OCI-LY7 (cell line): ENCODE results near the gene FOXL3. TPM values are rescaled to one million over a fixed set of nuclear protein-coding genes. Genes with fewer than 3 reads are reported as not detected.

ENCODE experiments used
- BruUV-seq: library from RNA; stranded (reverse); fragments of 400-500 nt; replicated peaks from 2 replicates; lab custom pipeline; 2021; lab: Mats Ljungman, UMichigan
- CTCF ChIA-PET: fragments of 300-600 bp; sonication (Branson Sonifier 250); formaldehyde crosslinking; loops from one replicate; lab custom pipeline; 2022; ENCODE audit warnings: antibody characterized with exemption; ENCODE audit not compliant: unreplicated experiment; lab: Charles Lee
- POLR2A ChIA-PET: fragments of 300-600 bp; sonication (Branson Sonifier 250); formaldehyde crosslinking; loops from one replicate; lab custom pipeline; 2022; ENCODE audit warnings: antibody characterized with exemption; lab: Charles Lee
- DNase-seq: peaks from one replicate; pipeline ENCODE4 v3.0.0-alpha.2; 2015; ENCODE audit warnings: low spot score
- H2AFZ ChIP-seq: fragments of 200-600 bp; sonication (generic), shearing (Covaris generic); 2 replicates; pipeline ENCODE4 v1.6.1; 2014; ENCODE audit warnings: mild to moderate bottlenecking, antibody characterized with exemption, low read length, moderate library complexity
- H3K27ac ChIP-seq: fragments of 200-600 bp; sonication (generic); 2 replicates; pipeline ENCODE4 v1.5.1; 2014; ENCODE audit warnings: mixed run types, low read depth, mild to moderate bottlenecking, moderate library complexity, low read length, inconsistent platforms; ENCODE audit not compliant: poor library complexity, severe bottlenecking
- H3K36me3 ChIP-seq: fragments of 200-600 bp; sonication (generic); 2 replicates; pipeline ENCODE4 v1.6.1; 2014; ENCODE audit warnings: mild to moderate bottlenecking, antibody characterized with exemption, low read length, moderate library complexity, mixed read lengths; ENCODE audit not compliant: insufficient read depth
- H3K4me1 ChIP-seq: fragments of 200-600 bp; sonication (generic); 2 replicates; pipeline ENCODE4 v1.5.1; 2014; ENCODE audit warnings: mild to moderate bottlenecking, low read length; ENCODE audit not compliant: insufficient read depth, poor library complexity, severe bottlenecking
- H3K4me2 ChIP-seq: fragments of 200-600 bp; sonication (generic); 2 replicates; pipeline ENCODE4 v1.6.1; 2014; ENCODE audit warnings: mild to moderate bottlenecking, low read length
- H3K4me3 ChIP-seq: fragments of 200-600 bp; sonication (generic); 2 replicates; pipeline ENCODE4 v1.5.1; 2014; ENCODE audit warnings: mild to moderate bottlenecking, low read depth, low read length; ENCODE audit not compliant: poor library complexity, severe bottlenecking
- H3K79me2 ChIP-seq: fragments of 200-600 bp; sonication (generic); 2 replicates; pipeline ENCODE4 v1.6.1; 2016; ENCODE audit warnings: low read depth, mild to moderate bottlenecking, low read length, moderate library complexity, mixed read lengths; ENCODE audit not compliant: insufficient read depth
- H3K9me2 ChIP-seq: fragments of 200-600 bp; sonication (generic); 2 replicates; pipeline ENCODE4 v1.6.1; 2016; ENCODE audit warnings: mild to moderate bottlenecking, low read length, mixed read lengths; ENCODE audit not compliant: insufficient read depth
- H3K9me3 ChIP-seq: fragments of 200-600 bp; sonication (generic); 2 replicates; pipeline ENCODE4 v1.6.1; 2014; ENCODE audit warnings: mild to moderate bottlenecking, mixed run types, low read length, mixed read lengths
- H4K20me1 ChIP-seq: fragments of 200-600 bp; sonication (generic); 2 replicates; pipeline ENCODE4 v1.6.1; 2014; ENCODE audit warnings: mild to moderate bottlenecking, antibody characterized with exemption, low read length, moderate library complexity, mixed read lengths; ENCODE audit not compliant: insufficient read depth
- EZH2phosphoT487 ChIP-seq: fragments of 200-600 bp; sonication (generic); IDR thresholded peaks from 2 replicates; pipeline ENCODE4 v1.6.1; 2018; ENCODE audit warnings: low read depth, borderline replicate concordance, mild to moderate bottlenecking, mixed run types, antibody characterized with exemption, low read length, moderate library complexity, mixed read lengths
- intact Hi-C: fragments of 100-400 bp; cut with micrococcal nuclease; formaldehyde crosslinking; loops from one replicate; pipeline ENCODE4 v1.10.0; 2022; ENCODE audit not compliant: unreplicated experiment
- total RNA-seq, 2 experiments: library from RNA; depleted of rRNA in 1 of 2; stranded (reverse); fragments of >200 nt in 1 of 2; shearing (Covaris generic) in 1 of 2; gene quantifications; 2 replicates each; pipeline ENCODE4 v1.2.3, GENCODE V29; 2014 to 2022
- TF ChIP-seq, protein P1 (sequence below): fragments of 200-600 bp; sonication (generic); conservative IDR thresholded peaks from 2 replicates; pipeline ENCODE4 v1.5.1; 2014; ENCODE audit warnings: mild to moderate bottlenecking, antibody characterized with exemption, low read length, moderate library complexity, mixed read lengths

The FOXL3 gene
- total RNA-seq, 2 experiments from 2014 or later, result not detected

DNA sequence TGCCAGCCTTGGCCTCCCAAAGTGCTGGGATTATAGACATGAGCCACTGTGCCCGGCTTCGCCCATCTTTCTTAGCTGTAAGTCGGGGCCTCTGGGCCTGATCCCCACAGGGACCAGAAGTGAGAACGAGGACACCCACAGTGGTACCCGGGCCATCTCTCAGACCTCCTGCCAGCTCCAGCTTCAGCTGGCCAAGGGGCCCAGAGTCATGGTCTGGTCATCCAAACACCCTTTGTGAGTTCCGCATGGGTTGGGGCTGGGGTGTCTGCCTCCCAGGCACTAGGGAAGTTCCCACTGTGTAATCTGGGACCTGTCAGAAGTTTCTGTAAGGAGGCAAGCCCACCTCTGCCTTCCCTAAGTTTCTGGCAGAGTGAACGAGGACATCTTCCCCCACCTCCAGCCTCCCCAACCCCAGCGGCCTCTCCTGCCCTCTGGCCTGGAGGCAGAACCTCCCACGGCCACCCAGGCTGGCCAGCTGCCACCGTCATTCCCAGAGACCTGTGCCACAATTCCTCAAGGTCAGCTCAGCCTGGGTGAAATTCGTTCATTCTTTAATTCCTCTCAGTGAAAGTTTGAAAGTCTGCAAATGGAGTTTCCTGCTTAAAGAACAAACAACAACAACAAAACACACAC, 19.5 kb upstream of the FOXL3 start:
- ChIA-PET POLR2A (no interaction called here), CTCF (no interaction called here)
- DNase-seq, result no peak
- no peak overlapping the region for H3K4me3 ChIP-seq
- no peak overlapping the region for H2AFZ ChIP-seq
- no peaks in the 10 kb centered on the region for H3K79me2 ChIP-seq
- H4K20me1 ChIP-seq, result no peaks in the 10 kb centered on the region
- H3K27ac ChIP-seq, result no peak overlapping the region
- no TSS peak for BruUV-seq
- TF ChIP-seq, protein P1, sequence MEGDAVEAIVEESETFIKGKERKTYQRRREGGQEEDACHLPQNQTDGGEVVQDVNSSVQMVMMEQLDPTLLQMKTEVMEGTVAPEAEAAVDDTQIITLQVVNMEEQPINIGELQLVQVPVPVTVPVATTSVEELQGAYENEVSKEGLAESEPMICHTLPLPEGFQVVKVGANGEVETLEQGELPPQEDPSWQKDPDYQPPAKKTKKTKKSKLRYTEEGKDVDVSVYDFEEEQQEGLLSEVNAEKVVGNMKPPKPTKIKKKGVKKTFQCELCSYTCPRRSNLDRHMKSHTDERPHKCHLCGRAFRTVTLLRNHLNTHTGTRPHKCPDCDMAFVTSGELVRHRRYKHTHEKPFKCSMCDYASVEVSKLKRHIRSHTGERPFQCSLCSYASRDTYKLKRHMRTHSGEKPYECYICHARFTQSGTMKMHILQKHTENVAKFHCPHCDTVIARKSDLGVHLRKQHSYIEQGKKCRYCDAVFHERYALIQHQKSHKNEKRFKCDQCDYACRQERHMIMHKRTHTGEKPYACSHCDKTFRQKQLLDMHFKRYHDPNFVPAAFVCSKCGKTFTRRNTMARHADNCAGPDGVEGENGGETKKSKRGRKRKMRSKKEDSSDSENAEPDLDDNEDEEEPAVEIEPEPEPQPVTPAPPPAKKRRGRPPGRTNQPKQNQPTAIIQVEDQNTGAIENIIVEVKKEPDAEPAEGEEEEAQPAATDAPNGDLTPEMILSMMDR, result no peak
- TF ChIP-seq EZH2phosphoT487, result no peak
- H3K4me1 ChIP-seq, result no peaks in the 10 kb centered on the region
- intact Hi-C loops, result no loop called here
- no peak overlapping the region for H3K4me2 ChIP-seq
- no peaks in the 10 kb centered on the region for H3K36me3 ChIP-seq
- H3K9me2 ChIP-seq, result no peaks in the 10 kb centered on the region
- no peaks in the 10 kb centered on the region for H3K9me3 ChIP-seq

DNA sequence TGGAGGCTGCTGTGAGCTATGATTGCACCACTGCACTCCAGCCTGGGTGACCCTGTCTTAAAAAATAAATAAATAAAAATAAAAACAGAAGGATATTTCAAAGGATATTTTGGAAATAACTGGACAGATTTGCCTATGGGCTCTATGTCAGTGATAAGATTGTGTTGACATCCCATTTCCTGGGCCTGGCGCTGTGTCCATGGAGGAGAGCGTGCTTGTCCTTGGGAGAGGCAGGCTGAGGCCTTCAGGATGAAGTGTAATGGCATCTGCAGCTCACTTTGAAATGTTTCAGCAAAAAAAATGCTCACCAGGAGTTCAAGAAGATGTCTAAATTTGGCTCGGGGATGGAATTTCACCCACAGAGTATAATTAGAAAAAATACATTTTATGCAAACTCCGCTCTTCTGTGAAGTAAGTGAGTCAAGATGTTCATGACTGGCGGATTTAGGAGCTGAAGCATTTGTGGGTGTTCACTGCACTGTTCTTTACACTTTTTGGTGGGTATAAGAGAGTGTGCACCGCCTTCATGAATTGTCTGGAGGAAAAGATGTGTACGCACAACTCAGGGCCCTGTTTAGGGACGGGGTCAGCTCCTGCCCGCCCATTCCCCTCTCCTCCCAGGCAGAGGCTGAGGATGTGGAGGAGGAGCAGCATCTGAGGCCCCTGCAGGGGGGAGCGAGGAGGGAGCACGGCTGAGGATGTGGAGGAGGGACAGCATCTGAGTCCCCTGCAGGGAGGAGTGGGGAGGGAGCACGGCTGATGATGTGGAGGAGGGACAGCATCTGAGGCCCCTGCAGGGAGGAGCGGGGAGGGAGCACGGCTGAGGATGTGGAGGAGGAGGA, 18.5 kb upstream of the FOXL3 start:
- Histone ChIP-seq H3K79me2 (no peaks in the 10 kb centered on the region), H3K4me1 (no peaks in the 10 kb centered on the region), H3K4me2 (no peak overlapping the region), H3K27ac (no peak overlapping the region), H3K36me3 (no peaks in the 10 kb centered on the region), H3K9me3 (no peaks in the 10 kb centered on the region), H2AFZ (no peak overlapping the region), H3K9me2 (no peaks in the 10 kb centered on the region), H3K4me3 (no peak overlapping the region), H4K20me1 (no peaks in the 10 kb centered on the region)
- ChIA-PET POLR2A (no interaction called here), CTCF (no interaction called here)
- DNase-seq, result no peak
- no TSS peak for BruUV-seq
- intact Hi-C loops, result no loop called here
- TF ChIP-seq, protein P1, result no peak
- no peak for TF ChIP-seq EZH2phosphoT487
